ENCODE data around the gene ATM. TPM values are rescaled to one million over a fixed set of nuclear protein-coding genes. Genes with fewer than 3 reads are reported as not detected.
A peak's percentile ranks its signal among the peaks of the same experiment; 100 is the strongest.

ATM gene
- total and polyA plus RNA-seq, 2 experiments from 2014 or later, result 7.5 to 43.0 TPM

DNA sequence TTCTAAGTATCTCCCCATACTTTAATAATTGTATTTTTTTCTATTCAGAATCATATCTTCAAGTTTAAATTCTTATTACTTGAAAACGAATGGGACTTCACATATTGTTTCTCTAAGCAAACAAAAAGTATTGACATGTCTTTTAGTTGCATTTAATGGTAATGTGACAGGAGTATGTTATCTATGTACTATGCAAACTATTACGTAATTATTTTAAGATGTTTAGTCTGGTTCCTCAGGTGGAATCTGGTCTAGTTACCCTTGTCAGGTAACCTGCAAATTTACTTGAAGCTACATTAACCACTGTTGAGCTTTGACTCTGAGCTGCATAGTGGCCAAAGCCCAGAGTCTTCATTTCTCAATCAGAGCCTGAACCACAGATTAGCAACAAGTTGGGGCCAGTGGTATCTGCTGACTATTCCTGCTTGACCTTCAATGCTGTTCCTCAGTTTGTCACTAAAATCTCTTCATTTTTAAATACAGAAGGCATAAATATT, 110.6 kb downstream of the ATM start:
- WGBS (ENCODE audit: low lambda C conversion rate, missing lambda C conversion rate), result 77% methylated on average over 2 of the region's 2 CpGs
- H3K9me2 ChIP-seq (replicated peaks; ENCODE audit: insufficient read depth), result no peaks in the 10 kb centered on the region
- H3K36me3 ChIP-seq (replicated peaks; ENCODE audit: insufficient read depth, low read depth), result no peaks in the 10 kb centered on the region

GRCh38 chr11:108338750-108339149, 115.9 kb downstream of the ATM start:
- 96% methylated on average over 2 of the region's 2 CpGs for WGBS (ENCODE audit: low lambda C conversion rate, missing lambda C conversion rate)
- H3K9me3 ChIP-seq (ENCODE audit: low read depth), result no peaks in the 10 kb centered on the region
- no peaks in the 10 kb centered on the region for H3K27me3 ChIP-seq
- H3K27ac ChIP-seq, result no peak overlapping the region
- H3K4me3 ChIP-seq, result no peak overlapping the region
- no peak overlapping the region for H3K4me2 ChIP-seq
- no peaks in the 10 kb centered on the region for H3K36me3 ChIP-seq (replicated peaks; ENCODE audit: insufficient read depth, low read depth)
- no peaks in the 10 kb centered on the region for H4K20me1 ChIP-seq (ENCODE audit: insufficient read depth, poor library complexity, severe bottlenecking)
- H3K4me1 ChIP-seq (ENCODE audit: insufficient read depth), result no peaks in the 10 kb centered on the region
- H3K79me2 ChIP-seq, result no peaks in the 10 kb centered on the region
- no peak overlapping the region for H2AFZ ChIP-seq
- H3K9me2 ChIP-seq (replicated peaks; ENCODE audit: insufficient read depth), result no peaks in the 10 kb centered on the region
- no peak for TF ChIP-seq CTCF (IDR thresholded peaks at IDR 0.05; ENCODE audit: poor library complexity)
- no peak for TF ChIP-seq EZH2phosphoT487 (IDR thresholded peaks at IDR 0.05; ENCODE audit: low read depth, severe bottlenecking, unreplicated experiment)
- no peak for TF ChIP-seq EZH2 (IDR thresholded peaks at IDR 0.05; ENCODE audit: borderline replicate concordance)
- DNase-seq (ENCODE audit: low spot score), result no peak

More for the DNA sequence above, 110.6 kb downstream of the ATM start:
- no peaks in the 10 kb centered on the region for H4K20me1 ChIP-seq (ENCODE audit: insufficient read depth, poor library complexity, severe bottlenecking)
- no peaks in the 10 kb centered on the region for H3K79me2 ChIP-seq
- TF ChIP-seq CTCF (IDR thresholded peaks at IDR 0.05; ENCODE audit: poor library complexity) (no peak), EZH2phosphoT487 (IDR thresholded peaks at IDR 0.05; ENCODE audit: low read depth, severe bottlenecking, unreplicated experiment) (no peak), EZH2 (IDR thresholded peaks at IDR 0.05; ENCODE audit: borderline replicate concordance) (no peak)
- H2AFZ ChIP-seq, result no peak overlapping the region
- no peak overlapping the region for H3K4me2 ChIP-seq
- no peak overlapping the region for H3K27ac ChIP-seq
- H3K4me1 ChIP-seq (ENCODE audit: insufficient read depth), result no peaks in the 10 kb centered on the region
- H3K4me3 ChIP-seq, result no peak overlapping the region
- no peaks in the 10 kb centered on the region for H3K9me3 ChIP-seq (ENCODE audit: low read depth)
- no peaks in the 10 kb centered on the region for H3K27me3 ChIP-seq
- DNase-seq (ENCODE audit: low spot score), result no peak

DNA sequence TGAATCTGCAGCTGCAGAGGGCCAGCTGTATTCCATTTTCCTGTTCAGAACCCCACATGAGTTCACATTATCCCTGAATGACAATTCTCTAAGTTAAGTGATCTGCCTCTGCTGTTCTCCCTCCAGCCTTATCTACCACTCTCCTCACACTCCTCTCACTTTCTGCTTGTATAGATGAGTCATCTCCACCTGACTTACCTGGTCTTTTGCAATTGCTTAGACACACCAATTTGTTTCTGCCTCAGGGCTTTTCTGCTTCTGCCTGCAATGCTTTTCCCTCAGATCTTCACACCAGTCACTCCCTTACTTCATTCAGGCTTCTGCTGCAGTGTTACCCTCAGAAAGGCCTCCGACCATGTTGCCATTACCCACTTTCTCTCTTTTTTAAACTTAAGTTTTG, 118.1 kb downstream of the ATM start:
- H3K4me3 ChIP-seq, result no peak overlapping the region
- no peak overlapping the region for H3K27ac ChIP-seq
- H3K9me3 ChIP-seq (ENCODE audit: low read depth), result no peaks in the 10 kb centered on the region
- H3K4me1 ChIP-seq (ENCODE audit: insufficient read depth), result no peaks in the 10 kb centered on the region
- WGBS (ENCODE audit: low lambda C conversion rate, missing lambda C conversion rate), result 50% methylated on average over 1 of the region's 1 CpG
- no peaks in the 10 kb centered on the region for H4K20me1 ChIP-seq (ENCODE audit: insufficient read depth, poor library complexity, severe bottlenecking)
- DNase-seq (ENCODE audit: low spot score), result peak; percentile 74
- no peaks in the 10 kb centered on the region for H3K36me3 ChIP-seq (replicated peaks; ENCODE audit: insufficient read depth, low read depth)
- H3K9me2 ChIP-seq (replicated peaks; ENCODE audit: insufficient read depth), result no peaks in the 10 kb centered on the region
- H3K27me3 ChIP-seq, result no peaks in the 10 kb centered on the region
- no peak overlapping the region for H3K4me2 ChIP-seq
- no peaks in the 10 kb centered on the region for H3K79me2 ChIP-seq
- TF ChIP-seq CTCF (IDR thresholded peaks at IDR 0.05; ENCODE audit: poor library complexity) (no peak), EZH2phosphoT487 (IDR thresholded peaks at IDR 0.05; ENCODE audit: low read depth, severe bottlenecking, unreplicated experiment) (peak; percentile 74), EZH2 (IDR thresholded peaks at IDR 0.05; ENCODE audit: borderline replicate concordance) (no peak)
- H2AFZ ChIP-seq, result no peak overlapping the region

DNA sequence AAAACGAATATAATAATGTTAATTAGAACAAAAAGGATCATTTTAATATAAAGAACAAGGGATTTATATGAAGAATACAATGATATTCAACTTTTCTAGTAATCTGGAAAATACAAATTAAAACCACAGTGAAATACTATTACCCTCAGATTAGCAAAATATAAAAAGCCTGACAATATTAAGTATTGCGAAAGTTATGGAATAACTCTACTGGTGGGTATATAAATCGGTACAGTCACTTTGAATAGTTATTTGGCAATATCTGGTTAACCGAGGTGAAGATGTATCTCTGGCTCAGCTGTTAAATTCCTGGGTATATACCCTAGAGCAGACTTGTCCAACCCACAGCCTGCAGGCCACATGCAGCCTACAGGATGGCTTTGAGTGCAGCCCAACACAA, 118.8 kb downstream of the ATM start:
- Histone ChIP-seq H4K20me1 (ENCODE audit: insufficient read depth, poor library complexity, severe bottlenecking) (no peaks in the 10 kb centered on the region), H3K36me3 (replicated peaks; ENCODE audit: insufficient read depth, low read depth) (no peaks in the 10 kb centered on the region), H3K4me2 (no peak overlapping the region), H3K27me3 (no peaks in the 10 kb centered on the region), H3K79me2 (no peaks in the 10 kb centered on the region), H3K9me3 (ENCODE audit: low read depth) (no peaks in the 10 kb centered on the region), H2AFZ (no peak overlapping the region), H3K4me3 (no peak overlapping the region), H3K4me1 (ENCODE audit: insufficient read depth) (no peaks in the 10 kb centered on the region), H3K27ac (no peak overlapping the region), H3K9me2 (replicated peaks; ENCODE audit: insufficient read depth) (no peaks in the 10 kb centered on the region)
- 95% methylated on average over 4 of the region's 4 CpGs for WGBS (ENCODE audit: low lambda C conversion rate, missing lambda C conversion rate)
- DNase-seq (ENCODE audit: low spot score), result no peak
- no peak for TF ChIP-seq EZH2phosphoT487 (IDR thresholded peaks at IDR 0.05; ENCODE audit: low read depth, severe bottlenecking, unreplicated experiment)
- no peak for TF ChIP-seq CTCF (IDR thresholded peaks at IDR 0.05; ENCODE audit: poor library complexity)
- TF ChIP-seq EZH2 (IDR thresholded peaks at IDR 0.05; ENCODE audit: borderline replicate concordance), result no peak

All from hepatocyte (in vitro differentiated cells).